Activated CD8-positive, alpha-beta memory T cell treated with anti-CD3 and anti-CD28 coated beads for 1 hour (primary cell): ENCODE measurements around the gene RBPJL.
A peak's percentile ranks its signal among the peaks of the same experiment; 100 is the strongest.

Experiments
- DNase-seq, 2 donors: peaks; one replicate each; pipeline ENCODE4 v3.0.0-alpha.2; 2020; ENCODE audit warnings: low read depth in 1 of 2; ENCODE audit errors: extremely low read depth in 1 of 2

Gene RBPJL, protein sequence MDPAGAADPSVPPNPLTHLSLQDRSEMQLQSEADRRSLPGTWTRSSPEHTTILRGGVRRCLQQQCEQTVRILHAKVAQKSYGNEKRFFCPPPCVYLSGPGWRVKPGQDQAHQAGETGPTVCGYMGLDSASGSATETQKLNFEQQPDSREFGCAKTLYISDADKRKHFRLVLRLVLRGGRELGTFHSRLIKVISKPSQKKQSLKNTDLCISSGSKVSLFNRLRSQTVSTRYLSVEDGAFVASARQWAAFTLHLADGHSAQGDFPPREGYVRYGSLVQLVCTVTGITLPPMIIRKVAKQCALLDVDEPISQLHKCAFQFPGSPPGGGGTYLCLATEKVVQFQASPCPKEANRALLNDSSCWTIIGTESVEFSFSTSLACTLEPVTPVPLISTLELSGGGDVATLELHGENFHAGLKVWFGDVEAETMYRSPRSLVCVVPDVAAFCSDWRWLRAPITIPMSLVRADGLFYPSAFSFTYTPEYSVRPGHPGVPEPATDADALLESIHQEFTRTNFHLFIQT

DNA sequence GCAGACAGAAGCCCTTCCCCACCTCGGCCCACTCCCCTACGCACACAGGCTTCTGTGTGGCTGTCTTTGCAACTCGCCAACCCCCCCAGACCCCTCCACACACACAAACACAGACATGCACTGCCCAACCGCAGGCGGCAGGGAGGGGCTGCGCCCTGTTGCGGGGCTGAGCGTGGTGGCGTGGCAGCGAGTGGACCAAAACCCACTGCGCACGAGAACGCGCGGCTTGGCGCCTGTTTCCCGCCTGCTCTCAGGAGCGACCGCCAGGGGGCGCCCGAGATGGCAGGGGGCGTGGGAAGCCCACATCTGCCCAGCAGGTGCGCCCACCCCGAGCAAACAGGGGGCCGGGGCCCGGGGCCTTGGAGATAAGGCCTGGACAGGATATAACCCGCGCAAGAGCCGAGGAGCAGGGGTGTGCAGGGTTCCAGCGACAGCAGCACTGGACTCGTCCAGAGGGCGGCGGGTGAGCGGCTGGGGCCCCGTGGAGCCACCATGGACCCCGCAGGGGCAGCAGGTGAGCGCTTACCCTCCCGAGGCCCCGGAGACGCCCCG, at the start of gene RBPJL:
Gene RBPJL, plus strand, starts transcription at position 410 of the 552 bp plus-strand sequence. Its CDS starts 83 bp downstream, at position 493.
- peak in 1 of 2 donors; percentile 37 for DNase-seq

DNA sequence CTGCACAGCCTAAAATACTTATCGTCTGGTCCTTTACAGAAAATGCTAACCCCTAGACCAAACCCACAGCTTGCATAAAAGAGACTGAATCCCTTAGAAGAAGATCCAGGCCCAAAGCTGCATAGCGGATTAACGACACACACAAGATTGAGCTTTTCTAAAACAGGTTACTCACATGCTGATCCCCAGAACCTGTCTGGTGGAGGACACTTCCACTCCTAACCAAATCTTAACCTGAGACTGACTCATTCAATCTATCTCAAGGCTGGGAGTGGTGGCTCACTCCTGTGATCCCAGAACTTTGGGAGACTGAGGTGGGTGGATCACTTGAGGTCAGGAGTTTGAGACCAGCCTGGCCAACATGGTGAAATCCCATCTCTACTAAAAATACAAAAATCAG, 49.5 kb upstream of the RBPJL start:
- DNase-seq: no peak

DNA sequence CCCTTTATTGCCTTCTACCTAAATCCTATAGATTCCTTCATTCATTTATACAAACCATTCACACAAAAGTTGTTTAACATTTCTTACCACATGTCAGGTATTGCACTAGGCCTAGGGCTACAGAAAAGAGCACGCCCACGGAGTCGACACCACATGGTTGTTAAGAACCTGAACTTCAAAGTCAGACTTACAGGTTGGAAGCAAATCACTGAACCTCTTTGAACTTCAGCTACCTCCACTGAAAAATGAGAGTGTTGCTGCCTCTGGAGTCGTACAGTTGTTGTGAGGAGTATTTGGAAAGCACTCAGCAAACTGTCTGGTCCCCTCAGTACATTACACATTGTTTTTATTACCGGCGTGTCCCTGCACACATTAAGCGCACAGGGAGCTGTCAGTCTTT, 48.9 kb upstream of the RBPJL start:
- no peak for DNase-seq

DNA sequence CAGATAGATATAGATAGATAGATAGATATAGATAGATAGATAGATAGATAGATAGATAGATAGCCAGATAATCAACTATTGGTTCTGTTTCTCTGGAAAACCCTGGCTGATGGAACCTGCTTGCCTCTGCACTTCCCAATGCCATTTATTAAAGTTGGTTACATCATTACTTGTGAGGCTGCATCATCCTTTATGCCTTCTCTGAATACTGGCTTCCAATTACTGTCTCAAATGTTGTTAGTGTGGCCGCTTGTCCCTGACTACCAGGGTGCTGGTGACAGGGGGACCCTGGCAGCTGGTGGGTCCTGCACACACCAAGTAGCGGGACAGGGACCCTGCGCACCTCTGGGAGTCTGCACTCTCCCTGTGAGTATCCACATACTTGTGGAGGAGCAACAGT, 48.4 kb upstream of the RBPJL start:
- DNase-seq: no peak

DNA sequence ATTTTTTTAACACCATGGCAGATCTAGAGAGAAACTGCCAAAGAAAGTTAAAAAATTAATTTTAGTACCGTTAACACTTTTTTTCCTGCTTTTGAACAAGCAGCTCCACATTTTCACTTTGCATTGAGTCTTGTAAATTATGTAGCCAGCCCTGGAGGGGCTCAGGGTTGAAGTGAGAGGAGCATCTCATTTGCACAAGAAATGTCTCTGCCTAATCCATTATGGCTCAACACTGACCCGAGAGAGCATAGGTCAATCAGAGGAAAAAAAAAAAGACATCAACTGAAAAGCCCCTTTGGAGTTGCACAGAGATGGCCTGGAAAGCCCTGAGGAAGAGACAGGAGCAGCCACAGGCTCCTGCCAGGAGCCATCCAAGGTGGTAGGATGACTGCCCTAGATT, 48.0 kb upstream of the RBPJL start:
- DNase-seq: no peak

DNA sequence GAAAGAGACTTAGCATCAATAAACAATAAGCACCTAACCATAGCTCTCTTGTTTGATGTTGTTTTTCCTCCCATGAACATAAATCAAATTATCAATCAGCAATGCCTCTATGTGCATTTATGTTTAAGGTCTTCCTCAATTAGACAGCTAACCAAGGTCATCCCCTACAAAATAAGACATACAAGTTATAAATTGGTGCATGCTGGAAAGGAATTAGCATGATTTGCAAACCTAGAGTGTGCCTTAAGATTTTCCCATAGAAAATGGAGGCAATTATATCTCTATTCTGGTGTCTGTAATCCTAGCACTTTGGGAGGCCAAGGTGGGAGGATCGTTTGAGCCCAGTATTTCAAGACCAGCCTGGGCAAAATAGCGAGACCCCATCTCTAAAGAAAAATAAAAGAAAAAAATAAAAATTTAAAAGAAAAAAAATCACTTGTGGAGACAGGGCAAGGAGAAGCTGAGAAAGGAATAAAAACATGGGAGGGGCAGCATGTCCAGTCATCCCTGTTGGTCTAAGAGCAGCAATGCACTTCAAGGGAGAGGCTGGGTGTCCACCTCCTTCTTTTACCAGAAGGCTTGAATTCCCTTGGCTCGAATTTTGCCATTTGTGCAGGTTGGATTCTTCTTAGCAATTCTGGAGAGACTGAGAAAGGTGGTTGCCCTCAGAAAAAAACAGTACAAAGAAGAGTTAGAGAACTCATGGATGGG, 42.9 kb upstream of the RBPJL start:
- DNase-seq: no peak

DNA sequence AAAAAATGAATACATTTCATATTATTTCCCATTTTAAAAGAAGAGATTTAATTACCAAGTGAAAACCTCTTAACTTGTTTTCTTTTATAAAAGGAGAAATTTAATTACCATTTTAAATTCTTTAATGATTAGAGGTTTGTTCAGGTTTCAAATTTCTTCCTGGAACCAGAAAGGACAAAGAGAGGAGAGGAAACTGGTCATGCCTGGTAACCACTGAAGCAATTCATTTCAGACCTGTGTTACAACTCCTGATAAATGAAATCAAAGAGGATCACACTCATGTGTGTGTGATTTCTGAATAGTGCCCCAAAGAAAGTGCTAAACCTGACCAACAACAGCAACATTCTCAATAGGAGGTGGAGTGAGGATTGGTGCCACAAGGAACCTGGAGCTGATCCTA, 39.7 kb upstream of the RBPJL start:
- DNase-seq: no peak

DNA sequence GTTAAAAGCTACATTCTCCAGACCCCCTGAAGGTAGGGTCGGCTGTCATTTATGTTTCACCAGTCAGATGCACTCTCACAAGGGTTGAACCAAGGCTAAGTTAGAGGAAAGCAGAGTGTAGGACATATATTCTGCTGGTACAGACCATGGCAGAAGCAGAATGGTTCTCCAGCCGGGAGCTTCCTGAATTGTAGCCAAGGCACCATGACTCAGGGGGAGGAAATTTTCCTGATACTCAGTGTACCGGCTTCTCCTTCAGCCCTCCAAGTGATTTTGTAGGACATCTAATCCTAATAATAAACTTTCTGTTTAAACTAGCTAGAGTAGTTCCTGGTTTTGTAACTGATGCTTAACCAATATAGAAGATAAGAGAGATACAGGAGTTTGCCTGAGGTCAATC, 38.1 kb upstream of the RBPJL start:
- no peak for DNase-seq

DNA sequence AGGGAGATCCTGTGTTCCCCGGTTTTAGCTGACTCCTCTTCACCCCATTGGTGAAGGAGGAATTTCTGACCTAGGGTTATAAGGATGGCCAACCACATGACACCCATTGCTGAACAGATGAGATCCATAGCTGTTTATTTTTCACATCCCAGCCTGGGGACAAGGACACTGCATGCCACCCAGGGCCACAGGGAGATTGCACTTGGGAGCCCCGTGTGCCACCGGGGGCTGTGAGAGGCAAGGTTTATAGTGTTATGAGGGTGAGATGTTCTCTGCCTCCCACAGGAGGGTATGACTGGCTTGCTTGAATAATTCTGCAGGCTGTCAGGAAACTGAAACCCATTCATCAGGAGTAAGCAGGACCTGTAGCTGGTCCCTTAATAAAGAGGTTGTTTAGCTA, 37.6 kb upstream of the RBPJL start:
- no peak for DNase-seq

DNA sequence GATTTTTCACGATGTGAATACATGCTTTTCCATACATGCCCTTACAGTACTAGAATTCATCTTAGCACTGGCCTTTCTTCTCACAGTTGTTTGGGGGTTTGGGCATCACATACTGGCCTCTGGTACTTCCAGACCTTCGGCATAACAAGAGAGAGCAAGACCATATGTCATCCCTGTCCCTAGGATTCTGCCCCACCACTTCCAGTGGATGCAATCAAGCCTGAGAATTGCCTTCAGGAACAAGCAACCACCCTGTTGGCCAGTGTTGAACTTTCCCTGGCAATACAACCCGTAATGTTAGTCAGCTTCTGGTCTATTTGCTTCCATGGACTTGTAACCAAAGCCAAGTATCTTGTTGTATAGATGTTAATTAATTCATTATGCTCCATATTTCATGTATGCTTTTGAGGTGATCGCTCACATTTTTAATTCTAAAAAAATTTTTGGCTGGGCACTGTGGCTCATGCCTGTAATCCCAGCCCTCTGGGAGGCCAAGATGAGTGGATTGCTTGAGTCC, 36.8 kb upstream of the RBPJL start:
- DNase-seq: no peak

DNA sequence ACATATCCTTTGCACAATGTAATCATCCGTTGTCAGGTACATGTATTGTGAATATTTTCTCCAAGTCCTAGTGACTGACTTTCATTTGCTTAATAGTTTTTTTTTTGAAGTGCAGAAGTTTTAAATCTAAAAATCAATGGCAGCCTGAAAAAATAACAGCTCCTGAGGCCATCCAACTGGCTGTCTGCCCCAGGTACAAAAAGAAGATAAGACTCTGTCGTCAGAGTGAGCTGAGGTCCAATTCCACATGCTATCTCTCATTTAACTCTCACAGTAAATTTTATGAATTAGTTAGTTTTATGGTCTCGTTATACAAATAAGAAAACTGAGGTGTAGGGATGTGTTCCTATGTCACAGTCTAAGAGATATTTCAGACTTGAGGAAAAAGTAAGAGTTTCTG, 31.3 kb upstream of the RBPJL start:
- no peak for DNase-seq

DNA sequence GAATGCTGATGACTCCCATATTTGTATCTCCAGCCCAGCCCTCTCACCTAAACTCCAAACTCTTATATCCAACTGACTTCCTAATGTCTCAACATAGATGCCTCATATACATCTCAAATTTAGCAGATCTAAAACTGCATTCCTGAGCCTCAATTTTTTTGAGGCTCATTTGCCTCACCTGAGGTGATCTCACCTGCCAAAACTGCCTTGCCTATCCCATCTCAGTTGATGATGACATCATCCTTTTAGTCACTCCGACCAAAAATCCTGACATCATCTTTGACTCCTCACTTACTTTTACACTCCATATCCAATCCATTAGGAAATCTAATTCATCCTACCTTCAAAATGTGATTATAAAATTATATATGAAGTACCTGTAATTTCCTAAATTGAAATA, 26.6 kb upstream of the RBPJL start:
- no peak for DNase-seq

DNA sequence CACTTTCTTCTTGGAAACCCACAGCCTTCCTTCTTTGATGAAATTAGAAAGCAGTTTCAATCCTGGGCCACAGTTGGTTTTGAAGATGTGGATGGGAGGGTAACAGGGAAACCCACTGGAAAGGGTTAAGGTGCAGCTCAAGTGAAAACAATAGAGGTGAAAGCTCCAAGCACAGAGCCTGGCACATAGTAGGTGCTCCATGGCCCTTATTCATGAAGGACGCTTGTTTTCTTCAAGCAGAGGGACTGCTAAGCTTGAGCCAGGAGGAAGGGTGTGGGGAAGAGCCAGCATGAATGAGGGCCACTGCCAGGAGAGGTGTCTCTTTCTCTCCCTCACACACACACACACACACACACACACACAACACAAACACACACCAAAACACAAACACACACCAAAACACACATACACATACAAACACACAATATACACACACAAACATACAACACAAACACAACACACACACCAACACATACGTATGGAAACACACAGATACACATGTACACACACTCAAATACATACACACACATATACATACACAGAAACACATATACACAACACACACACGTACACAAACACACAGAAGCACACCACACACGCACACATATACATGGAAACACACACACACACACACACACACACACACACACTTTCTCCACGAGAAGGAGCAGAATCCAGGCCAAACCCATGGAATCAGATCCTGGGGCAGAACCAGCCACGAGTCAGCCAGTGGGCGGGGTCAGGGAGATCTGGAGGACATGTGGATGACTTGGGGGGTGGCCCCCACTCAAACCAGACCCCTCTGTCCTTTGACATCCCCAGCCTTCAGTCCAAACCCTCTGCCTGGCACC, 23.7 kb upstream of the RBPJL start:
- DNase-seq: no peak

DNA sequence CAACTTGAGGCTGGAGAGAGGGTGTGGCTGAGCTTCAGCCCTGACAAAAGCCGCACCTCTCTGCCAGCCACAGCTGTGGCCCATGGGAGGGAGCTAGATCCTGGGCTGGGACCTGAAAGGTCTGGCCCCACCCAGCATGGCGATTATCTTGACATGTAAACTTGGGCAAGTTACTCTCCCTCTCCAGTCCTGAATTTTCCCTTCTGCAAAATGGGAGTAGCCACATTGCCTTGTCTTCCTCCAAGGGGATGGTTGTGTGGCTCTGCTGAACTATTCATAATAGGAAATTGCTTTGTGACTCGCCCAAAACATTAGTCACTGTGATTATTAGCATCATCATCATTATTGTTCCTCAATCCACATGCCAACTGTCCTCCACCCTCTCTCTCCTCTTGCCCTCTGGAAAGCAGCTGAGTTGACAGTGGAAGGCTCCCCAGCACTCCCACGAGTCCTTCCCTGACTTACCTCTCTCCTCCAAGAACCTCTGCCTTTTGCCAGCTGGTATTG, 23.0 kb upstream of the RBPJL start:
- no peak for DNase-seq

DNA sequence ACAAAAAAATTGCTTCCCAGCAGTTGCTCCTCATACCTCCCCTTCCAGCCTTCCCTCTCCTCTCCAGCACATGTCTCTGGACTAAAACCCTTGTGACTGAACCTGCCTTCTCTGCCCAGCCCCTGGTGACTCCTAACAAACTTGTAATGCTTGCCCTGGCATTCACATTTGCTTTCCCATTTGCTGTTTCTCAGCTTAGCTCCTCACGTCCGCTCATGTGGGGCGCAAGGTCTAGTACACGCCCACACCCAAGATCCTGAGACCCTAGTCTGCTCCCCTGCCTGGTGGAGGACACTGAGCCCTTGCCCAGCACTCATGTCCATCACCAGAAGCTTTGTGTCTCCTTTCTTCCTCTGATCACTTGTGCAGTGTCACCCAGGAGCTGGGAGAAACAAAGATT, 18.3 kb upstream of the RBPJL start:
- DNase-seq: no peak

DNA sequence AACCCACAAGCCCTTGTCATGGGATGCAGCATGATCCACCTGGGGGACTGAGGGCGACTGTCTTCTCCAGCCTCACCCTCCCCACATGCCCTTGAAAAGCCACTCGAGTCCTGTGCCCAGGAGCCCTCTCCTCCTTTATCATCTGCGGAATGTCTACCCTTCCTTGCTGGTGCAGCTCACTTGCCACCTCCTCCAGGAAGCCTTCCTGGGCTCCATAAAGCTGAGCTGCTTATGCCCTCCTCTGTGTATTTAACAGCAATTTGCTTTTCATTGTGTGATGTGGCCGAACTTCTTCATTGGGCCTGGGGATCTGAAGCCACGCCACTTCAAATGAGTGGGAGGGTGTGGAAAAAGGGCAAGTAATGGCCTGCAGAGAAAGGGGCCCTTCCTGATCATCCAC, 17.8 kb upstream of the RBPJL start:
- no peak for DNase-seq

DNA sequence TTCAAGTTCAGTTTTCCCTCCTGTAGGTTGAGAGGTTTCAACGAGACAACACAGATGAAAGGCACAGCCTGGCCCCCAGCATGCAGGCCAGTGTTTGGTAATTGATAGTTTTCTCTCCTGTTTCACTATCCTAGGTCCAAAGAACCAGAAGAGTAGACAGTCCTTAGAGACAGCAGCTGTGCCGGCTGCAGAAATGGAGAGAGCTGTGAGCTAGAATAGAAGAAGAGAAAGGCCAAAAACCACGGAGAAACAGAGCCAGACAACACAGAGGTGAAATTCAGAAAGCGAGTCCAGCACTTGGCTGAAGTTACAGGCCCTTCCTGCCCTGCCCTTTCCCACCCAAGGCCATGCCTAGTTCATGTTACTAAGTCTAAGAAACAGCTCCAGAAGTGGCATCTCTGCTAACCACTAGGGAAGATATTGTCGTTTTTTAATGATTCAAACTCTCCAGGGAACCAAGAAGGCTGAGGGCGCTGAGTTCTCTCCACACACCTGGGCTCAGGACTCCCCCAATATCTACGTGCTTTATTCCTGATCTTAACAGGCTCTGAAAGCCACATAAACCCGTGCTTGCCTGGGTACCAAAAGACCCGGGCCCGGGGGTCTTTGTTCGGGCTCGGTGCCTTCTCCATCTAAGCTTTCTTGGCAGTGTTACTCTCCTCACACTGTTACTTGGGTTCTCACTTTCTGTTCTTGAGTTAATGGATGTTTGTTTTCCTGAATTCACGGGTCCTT, 16.5 kb upstream of the RBPJL start:
- no peak for DNase-seq

DNA sequence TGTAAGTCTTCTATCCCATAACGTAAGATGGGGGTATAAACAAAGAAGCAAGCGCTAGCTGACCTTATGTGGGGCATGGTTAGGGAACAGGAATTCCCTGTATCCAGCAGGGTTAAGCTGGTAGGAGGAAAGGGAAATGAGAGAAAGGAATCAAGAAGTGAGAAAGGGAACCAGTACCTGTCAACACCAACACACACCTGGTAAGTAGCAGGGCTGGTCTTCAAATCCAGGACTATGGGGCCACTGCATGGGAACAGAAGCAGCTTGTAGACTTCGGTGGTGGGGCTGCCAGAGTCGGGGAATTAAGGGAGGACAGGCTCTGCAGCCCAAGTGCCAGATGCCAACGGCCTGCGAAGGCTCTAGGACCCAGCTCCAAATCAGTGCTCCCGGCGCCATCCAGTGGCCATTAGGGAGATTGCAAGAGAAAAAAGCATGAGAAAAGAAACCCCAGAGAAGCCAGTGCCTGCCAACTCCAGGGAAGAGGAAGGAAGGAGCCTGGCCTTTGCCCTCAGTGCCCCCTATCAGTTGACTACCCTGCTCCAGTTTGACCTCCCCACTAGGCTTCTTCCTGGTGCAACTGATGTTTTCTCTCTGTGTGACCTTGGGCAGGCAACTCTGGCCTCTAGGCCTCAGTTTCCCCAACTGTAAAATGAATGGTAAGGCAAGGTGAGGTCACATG, 15.8 kb upstream of the RBPJL start:
- peak in 1 of 2 donors; percentile 33 for DNase-seq

DNA sequence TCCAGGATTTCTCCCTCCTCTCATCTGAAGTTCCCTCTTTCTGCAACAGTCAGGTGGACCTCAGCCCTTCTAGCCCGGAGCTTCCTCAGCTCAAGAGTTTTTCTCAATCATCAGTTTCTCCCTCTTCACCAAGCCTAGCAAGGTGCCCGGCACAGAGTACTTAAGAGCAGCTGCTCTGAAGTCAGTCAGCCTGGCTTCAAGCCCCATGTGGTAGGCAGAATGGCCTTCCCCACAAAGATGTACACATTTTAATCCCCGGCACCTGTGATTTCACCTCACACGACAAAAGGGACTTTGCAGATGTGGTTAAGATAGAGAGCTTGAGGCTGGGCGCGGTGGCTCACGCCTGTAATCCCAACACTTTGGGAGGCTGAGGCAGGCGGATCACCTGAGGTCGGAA, 15.1 kb upstream of the RBPJL start:
- no peak for DNase-seq
